ENCODE measurements around the gene GRIFIN.

DNA sequence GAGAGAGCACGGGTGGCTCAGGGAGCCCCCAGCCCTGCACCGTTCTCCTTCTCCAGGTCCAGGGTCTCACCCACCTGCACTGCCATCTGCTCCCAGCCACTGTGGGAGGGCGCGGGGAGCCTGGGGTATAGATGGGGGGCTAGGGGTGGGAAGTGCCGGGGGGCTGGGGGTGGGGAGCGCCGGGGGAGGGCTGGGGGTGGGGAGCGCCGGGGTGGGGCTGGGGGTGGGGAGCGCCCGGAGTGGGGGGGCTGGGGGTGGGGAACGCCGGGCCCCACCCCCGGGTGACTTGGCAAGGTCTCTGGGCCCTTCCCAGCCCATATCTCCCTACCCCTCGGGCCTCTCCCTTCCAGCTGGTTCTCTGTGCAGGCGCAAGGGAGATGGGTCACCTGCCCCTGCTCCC lies at the start of gene GRIFIN:
- TF ChIP-seq ZNF274 (IDR thresholded peaks at IDR 0.05; ENCODE audit: low read depth, low read length): no peak
- TF ChIP-seq SUZ12 (IDR thresholded peaks at IDR 0.05; ENCODE audit: extremely low read depth, insufficient read depth, insufficient read length): no peak
- no peak for TF ChIP-seq YY1 (IDR thresholded peaks at IDR 0.05; ENCODE audit: insufficient read depth, insufficient read length)

Data from NT2/D1 (cell line).